Measurements from ENCODE around the gene GOSR1.
A peak's percentile ranks its signal among the peaks of the same experiment; 100 is the strongest.
"Not testable (repeated sequence)": the region's sequence is repeated elsewhere in the genome, so short reads cannot be mapped to it uniquely, and the experiment has no call there.

The GOSR1 gene

GRCh38 chr17:30551996-30552339, 74.8 kb downstream of the GOSR1 start:
- TF ChIP-seq, protein P1, sequence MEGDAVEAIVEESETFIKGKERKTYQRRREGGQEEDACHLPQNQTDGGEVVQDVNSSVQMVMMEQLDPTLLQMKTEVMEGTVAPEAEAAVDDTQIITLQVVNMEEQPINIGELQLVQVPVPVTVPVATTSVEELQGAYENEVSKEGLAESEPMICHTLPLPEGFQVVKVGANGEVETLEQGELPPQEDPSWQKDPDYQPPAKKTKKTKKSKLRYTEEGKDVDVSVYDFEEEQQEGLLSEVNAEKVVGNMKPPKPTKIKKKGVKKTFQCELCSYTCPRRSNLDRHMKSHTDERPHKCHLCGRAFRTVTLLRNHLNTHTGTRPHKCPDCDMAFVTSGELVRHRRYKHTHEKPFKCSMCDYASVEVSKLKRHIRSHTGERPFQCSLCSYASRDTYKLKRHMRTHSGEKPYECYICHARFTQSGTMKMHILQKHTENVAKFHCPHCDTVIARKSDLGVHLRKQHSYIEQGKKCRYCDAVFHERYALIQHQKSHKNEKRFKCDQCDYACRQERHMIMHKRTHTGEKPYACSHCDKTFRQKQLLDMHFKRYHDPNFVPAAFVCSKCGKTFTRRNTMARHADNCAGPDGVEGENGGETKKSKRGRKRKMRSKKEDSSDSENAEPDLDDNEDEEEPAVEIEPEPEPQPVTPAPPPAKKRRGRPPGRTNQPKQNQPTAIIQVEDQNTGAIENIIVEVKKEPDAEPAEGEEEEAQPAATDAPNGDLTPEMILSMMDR (conservative IDR thresholded peaks at IDR 0.05; ENCODE audit: control insufficient read depth, insufficient read depth, low read depth, low read length): no peak
- H3K4me3 ChIP-seq (ENCODE audit: control insufficient read depth, low read depth, low read length): no peak overlapping the region
- DNase-seq (ENCODE audit: low read depth): no peak

- DNase-seq (ENCODE audit: low read depth): no peak
- TF ChIP-seq, protein P1 (conservative IDR thresholded peaks at IDR 0.05; ENCODE audit: control insufficient read depth, insufficient read depth, low read depth, low read length): no peak
Observed at GRCh38 chr17:30552994-30553566, 75.9 kb downstream of the GOSR1 start.

GRCh38 chr17:30553823-30554440, 76.7 kb downstream of the GOSR1 start:
- not testable (repeated sequence) for H3K4me3 ChIP-seq (ENCODE audit: control insufficient read depth, low read depth, low read length); DNase-seq (ENCODE audit: low read depth)

More at GRCh38 chr17:30552994-30553566, 75.9 kb downstream of the GOSR1 start:
- H3K4me3 ChIP-seq (ENCODE audit: control insufficient read depth, low read depth, low read length): no peak overlapping the region

GRCh38 chr17:30554839-30555751, 77.9 kb downstream of the GOSR1 start:
- peak; percentile 44 for DNase-seq (ENCODE audit: low read depth)
- H3K4me3 ChIP-seq (ENCODE audit: control insufficient read depth, low read depth, low read length): no peak overlapping the region

GRCh38 chr17:30555942-30556341, 78.7 kb downstream of the GOSR1 start:
- no peak for DNase-seq (ENCODE audit: low read depth)
- TF ChIP-seq, protein P1 (conservative IDR thresholded peaks at IDR 0.05; ENCODE audit: control insufficient read depth, insufficient read depth, low read depth, low read length): no peak
- no peak overlapping the region for H3K4me3 ChIP-seq (ENCODE audit: control insufficient read depth, low read depth, low read length)

More at GRCh38 chr17:30554839-30555751, 77.9 kb downstream of the GOSR1 start:
- TF ChIP-seq, protein P1 (conservative IDR thresholded peaks at IDR 0.05; ENCODE audit: control insufficient read depth, insufficient read depth, low read depth, low read length): peak; percentile 40

DNA sequence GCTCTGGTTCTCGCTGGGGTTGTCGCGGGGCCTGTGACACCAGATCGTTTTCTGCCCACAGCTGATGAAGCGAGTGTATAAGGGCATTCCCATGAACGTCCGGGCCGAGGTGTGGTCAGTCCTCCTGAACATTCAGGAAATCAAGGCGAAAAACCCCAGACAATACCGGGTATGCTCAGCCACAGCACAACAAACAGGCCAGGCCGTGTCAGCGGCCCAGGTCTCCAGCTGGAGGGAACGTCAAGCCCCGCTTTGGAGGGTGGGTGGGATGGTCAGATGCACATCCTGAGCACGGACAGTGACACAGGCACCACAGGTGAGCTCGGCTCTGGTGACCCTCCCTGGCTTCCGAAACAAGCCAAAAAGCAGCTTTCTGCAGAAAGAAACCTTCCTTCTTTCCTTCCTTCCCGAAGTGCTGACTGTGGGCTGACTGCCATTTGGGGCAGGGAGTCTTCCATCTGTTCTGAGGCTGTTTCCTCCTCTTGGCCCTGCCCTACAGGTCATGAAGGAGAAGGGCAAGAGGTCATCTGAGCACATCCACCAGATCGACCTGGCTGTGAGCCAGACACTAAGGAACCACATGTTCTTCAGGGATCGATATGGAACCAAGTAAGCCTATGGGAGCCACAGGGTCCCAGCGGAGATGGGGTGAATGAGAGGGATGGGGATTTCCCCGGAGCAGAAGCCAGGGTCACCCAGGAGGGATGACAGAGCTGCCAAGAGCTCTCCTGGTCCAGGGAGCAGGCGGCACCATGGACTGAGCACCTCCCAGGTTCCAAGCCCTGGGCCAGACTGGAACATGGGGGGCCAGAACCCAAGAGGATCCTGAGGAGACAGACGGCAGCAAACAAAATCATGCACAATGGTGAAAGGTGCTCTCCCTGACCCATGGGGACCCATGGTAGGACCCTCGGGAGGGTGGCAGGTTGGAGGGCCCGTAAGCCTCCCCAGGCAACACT, 79.4 kb downstream of the GOSR1 start:
- no peak overlapping the region for H3K4me3 ChIP-seq (ENCODE audit: control insufficient read depth, low read depth, low read length)
- DNase-seq (ENCODE audit: low read depth): no peak
- TF ChIP-seq, protein P1 (conservative IDR thresholded peaks at IDR 0.05; ENCODE audit: control insufficient read depth, insufficient read depth, low read depth, low read length): no peak
